ENCODE results near the gene NHS. TPM values are rescaled to one million over a fixed set of nuclear protein-coding genes. Genes with fewer than 3 reads are reported as not detected.

NHS gene
- polyA plus RNA-seq, 1 donor (not counting 4 experiments of a cell fraction or from before 2014, with no cell fraction given): 5.4 TPM

- no peaks in the 10 kb centered on the region for H3K9me3 ChIP-seq (ENCODE audit: control insufficient read depth, low read depth, low read length)
- no peaks in the 10 kb centered on the region for H3K36me3 ChIP-seq (ENCODE audit: control insufficient read depth in 2 of 2, extremely low read depth in 1 of 2, insufficient read depth in 2 of 2, low read length in 2 of 2)
- FAIRE-seq (no peak), DNase-seq (ENCODE audit: low read depth, low spot score) (no peak)
- no peak overlapping the region for H3K4me3 ChIP-seq (ENCODE audit: control insufficient read depth in 2 of 3, extremely low read depth in 1 of 3, insufficient read depth in 2 of 3, low read depth in 1 of 3, low read length in 3 of 3)
- peaks cover 19% of the 10 kb centered on the region for H3K4me1 ChIP-seq (ENCODE audit: control insufficient read depth, extremely low read depth, insufficient read depth, low read length)
- H2AFZ ChIP-seq (ENCODE audit: control insufficient read depth, low read length): no peak overlapping the region
- H4K20me1 ChIP-seq (ENCODE audit: control insufficient read depth, extremely low read depth, insufficient read depth, low read length): no peaks in the 10 kb centered on the region
- H3K27me3 ChIP-seq (ENCODE audit: control insufficient read depth, extremely low read depth, insufficient read depth, low read length): no peaks in the 10 kb centered on the region
- H3K79me2 ChIP-seq (ENCODE audit: control insufficient read depth, insufficient read depth, low read length): peaks cover 4% of the 10 kb centered on the region
- no peak overlapping the region for H3K27ac ChIP-seq (ENCODE audit: control insufficient read depth, insufficient read depth, low read length)
- H3K4me2 ChIP-seq (ENCODE audit: control insufficient read depth, extremely low read depth, insufficient read depth, low read depth, low read length): no peak overlapping the region
- TF ChIP-seq EZH2 (IDR thresholded peaks at IDR 0.05; ENCODE audit: low read length) (no peak), CTCF (optimal IDR thresholded peaks at IDR 0.05 in 1 of 3, IDR thresholded peaks at IDR 0.05 in 1 of 3, conservative IDR thresholded peaks at IDR 0.05 in 1 of 3; ENCODE audit: extremely low read depth in 1 of 3, insufficient read depth in 2 of 3, low read length in 3 of 3) (no peak)
- dilution Hi-C loops (cut with MboI; ENCODE audit: extremely low pct_ligation_motif_present, low sequenced_read_pairs): no loop called here
- H3K9me1 ChIP-seq (ENCODE audit: control insufficient read depth, extremely low read depth, insufficient read depth, low read length): no peaks in the 10 kb centered on the region
- no peak overlapping the region for H3K9ac ChIP-seq (ENCODE audit: control insufficient read depth, extremely low read depth, insufficient read depth, low read length)
Observed at GRCh38 chrX:17587366-17587765, 212.4 kb downstream of the NHS start.

- no peak for FAIRE-seq
- no peak overlapping the region for H3K27ac ChIP-seq (ENCODE audit: control insufficient read depth, insufficient read depth, low read length)
- H3K36me3 ChIP-seq (ENCODE audit: control insufficient read depth in 2 of 2, extremely low read depth in 1 of 2, insufficient read depth in 2 of 2, low read length in 2 of 2): no peaks in the 10 kb centered on the region
- no peaks in the 10 kb centered on the region for H3K9me3 ChIP-seq (ENCODE audit: control insufficient read depth, low read depth, low read length)
- DNase-seq (ENCODE audit: low read depth, low spot score): no peak
- H3K4me3 ChIP-seq (ENCODE audit: control insufficient read depth in 2 of 3, extremely low read depth in 1 of 3, insufficient read depth in 2 of 3, low read depth in 1 of 3, low read length in 3 of 3): no peak overlapping the region
- no peak overlapping the region for H3K9ac ChIP-seq (ENCODE audit: control insufficient read depth, extremely low read depth, insufficient read depth, low read length)
- H3K4me1 ChIP-seq (ENCODE audit: control insufficient read depth, extremely low read depth, insufficient read depth, low read length): peaks cover 20% of the 10 kb centered on the region
- no peaks in the 10 kb centered on the region for H3K9me1 ChIP-seq (ENCODE audit: control insufficient read depth, extremely low read depth, insufficient read depth, low read length)
- peaks cover 6% of the 10 kb centered on the region for H3K79me2 ChIP-seq (ENCODE audit: control insufficient read depth, insufficient read depth, low read length)
- no peaks in the 10 kb centered on the region for H3K27me3 ChIP-seq (ENCODE audit: control insufficient read depth, extremely low read depth, insufficient read depth, low read length)
- no peaks in the 10 kb centered on the region for H4K20me1 ChIP-seq (ENCODE audit: control insufficient read depth, extremely low read depth, insufficient read depth, low read length)
- no peak overlapping the region for H3K4me2 ChIP-seq (ENCODE audit: control insufficient read depth, extremely low read depth, insufficient read depth, low read depth, low read length)
- TF ChIP-seq EZH2 (IDR thresholded peaks at IDR 0.05; ENCODE audit: low read length): no peak
- no peak for TF ChIP-seq CTCF (optimal IDR thresholded peaks at IDR 0.05 in 1 of 3, IDR thresholded peaks at IDR 0.05 in 1 of 3, conservative IDR thresholded peaks at IDR 0.05 in 1 of 3; ENCODE audit: extremely low read depth in 1 of 3, insufficient read depth in 2 of 3, low read length in 3 of 3)
- H2AFZ ChIP-seq (ENCODE audit: control insufficient read depth, low read length): no peak overlapping the region
- dilution Hi-C loops (cut with MboI; ENCODE audit: extremely low pct_ligation_motif_present, low sequenced_read_pairs): no loop called here
Observed at GRCh38 chrX:17588303-17588702, 213.3 kb downstream of the NHS start.
